HG02610 (cell line): ENCODE measurements around the gene SERPINE3.

ENCODE experiments used
- ATAC-seq: cut with Tn5 transposase; IDR thresholded peaks from one replicate; pipeline ENCODE4 v1.9.1; 2021; ENCODE audit warnings: mild to moderate bottlenecking, moderate library complexity; ENCODE audit not compliant: unreplicated experiment

The SERPINE3 gene

GRCh38 chr13:51339354-51339753, at the start of gene SERPINE3:
SERPINE3 (plus strand) TSS chr13:51339691; CDS start chr13:51341092, 1,401 bp downstream.
- no peak for ATAC-seq

- ATAC-seq, result no peak
Observed at GRCh38 chr13:51291341-51291740, 48.1 kb upstream of the SERPINE3 start.

GRCh38 chr13:51292000-51292565, 47.4 kb upstream of the SERPINE3 start:
- ATAC-seq, result no peak

GRCh38 chr13:51297556-51297955, 41.9 kb upstream of the SERPINE3 start:
- no peak for ATAC-seq

- ATAC-seq, result no peak
Observed at GRCh38 chr13:51298812-51299211, 40.7 kb upstream of the SERPINE3 start.

- ATAC-seq, result no peak
Observed at GRCh38 chr13:51303063-51303552, 36.4 kb upstream of the SERPINE3 start.

- ATAC-seq, result no peak
Observed at GRCh38 chr13:51303882-51304281, 35.6 kb upstream of the SERPINE3 start.

GRCh38 chr13:51305271-51305967, 34.1 kb upstream of the SERPINE3 start:
- no peak for ATAC-seq

- no peak for ATAC-seq
Observed at GRCh38 chr13:51308781-51309180, 30.7 kb upstream of the SERPINE3 start.

- ATAC-seq, result no peak
Observed at GRCh38 chr13:51311231-51311630, 28.3 kb upstream of the SERPINE3 start.

- ATAC-seq, result no peak
Observed at GRCh38 chr13:51311957-51312520, 27.5 kb upstream of the SERPINE3 start.

GRCh38 chr13:51313619-51314018, 25.9 kb upstream of the SERPINE3 start:
- ATAC-seq, result no peak

- no peak for ATAC-seq
Observed at GRCh38 chr13:51317262-51317661, 22.2 kb upstream of the SERPINE3 start.

- ATAC-seq, result no peak
Observed at GRCh38 chr13:51318015-51318414, 21.5 kb upstream of the SERPINE3 start.

GRCh38 chr13:51318876-51319275, 20.6 kb upstream of the SERPINE3 start:
- ATAC-seq, result no peak

GRCh38 chr13:51321836-51322235, 17.7 kb upstream of the SERPINE3 start:
- ATAC-seq, result no peak

GRCh38 chr13:51322826-51323225, 16.7 kb upstream of the SERPINE3 start:
- no peak for ATAC-seq

- no peak for ATAC-seq
Observed at GRCh38 chr13:51323824-51324511, 15.5 kb upstream of the SERPINE3 start.

- no peak for ATAC-seq
Observed at GRCh38 chr13:51324714-51325420, 14.6 kb upstream of the SERPINE3 start.

GRCh38 chr13:51325837-51326236, 13.7 kb upstream of the SERPINE3 start:
- ATAC-seq, result no peak

GRCh38 chr13:51326777-51327176, 12.7 kb upstream of the SERPINE3 start:
- no peak for ATAC-seq
